ENCODE measurements around the gene EFEMP2.
"Not testable (repeated sequence)": the region's sequence is repeated elsewhere in the genome, so short reads cannot be mapped to it uniquely, and the experiment has no call there.

The EFEMP2 gene

DNA sequence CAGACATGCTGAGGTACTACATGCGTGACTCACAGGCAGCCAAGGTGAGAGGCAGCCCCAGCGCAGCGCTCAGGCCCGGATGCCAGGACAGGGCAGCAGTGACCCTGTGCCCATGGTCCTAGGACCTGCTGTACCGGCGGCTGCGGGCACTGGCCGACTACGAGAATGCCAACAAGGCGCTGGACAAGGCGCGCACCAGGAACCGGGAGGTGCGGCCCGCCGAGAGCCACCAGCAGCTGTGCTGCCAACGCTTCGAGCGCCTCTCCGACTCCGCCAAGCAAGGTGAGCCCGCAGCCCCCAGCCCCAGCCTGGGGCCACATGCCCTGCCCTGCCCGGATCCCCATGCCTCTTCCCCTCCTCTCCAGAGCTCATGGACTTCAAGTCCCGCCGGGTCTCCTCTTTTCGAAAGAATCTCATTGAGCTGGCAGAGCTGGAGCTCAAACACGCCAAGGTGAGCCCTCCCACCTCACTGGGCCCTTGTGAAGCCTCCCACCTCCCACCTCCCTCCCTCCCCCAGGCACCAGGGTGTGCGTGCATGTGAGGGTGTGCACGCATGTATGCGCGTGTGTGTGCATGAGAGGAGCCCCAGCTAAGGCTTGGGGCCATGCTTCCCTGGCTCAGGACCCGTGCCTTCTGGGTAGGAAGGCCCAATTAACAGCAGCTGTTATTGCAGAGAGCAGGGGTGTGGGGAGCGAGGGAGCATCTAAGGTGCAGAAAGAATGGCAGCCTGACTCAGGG, 19.9 kb downstream of the EFEMP2 start:
- Mint-ChIP-seq H3K9me3 (peaks cover 7% of the 10 kb centered on the region), H3K4me3 (no peak overlapping the region), H3K4me1 (ENCODE audit: low read depth) (peaks cover 34% of the 10 kb centered on the region), H3K27me3 (no peaks in the 10 kb centered on the region), H3K27ac (peak overlapping the region; percentile 88), H3K36me3 (ENCODE audit: low read depth) (peaks cover 61% of the 10 kb centered on the region)
- peak; percentile 32 for DNase-seq

GRCh38 chr11:65851811-65852507, 20.6 kb downstream of the EFEMP2 start:
- DNase-seq, result no peak
- Mint-ChIP-seq H3K4me1 (ENCODE audit: low read depth) (peaks cover 34% of the 10 kb centered on the region), H3K36me3 (ENCODE audit: low read depth) (peaks cover 59% of the 10 kb centered on the region), H3K27me3 (no peaks in the 10 kb centered on the region), H3K9me3 (peaks cover 7% of the 10 kb centered on the region), H3K4me3 (no peak overlapping the region), H3K27ac (peak overlapping the region; percentile 39)

GRCh38 chr11:65851083-65851579, 21.5 kb downstream of the EFEMP2 start:
- Mint-ChIP-seq H3K27ac (peak overlapping the region; percentile 39), H3K36me3 (ENCODE audit: low read depth) (peaks cover 51% of the 10 kb centered on the region)
- DNase-seq, result no peak

GRCh38 chr11:65850217-65851082, 22.1 kb downstream of the EFEMP2 start:
- Mint-ChIP-seq H3K27ac (peak overlapping the region; percentile 22), H3K9me3 (peaks cover 7% of the 10 kb centered on the region), H3K36me3 (ENCODE audit: low read depth) (peaks cover 44% of the 10 kb centered on the region), H3K4me3 (no peak overlapping the region), H3K27me3 (no peaks in the 10 kb centered on the region), H3K4me1 (ENCODE audit: low read depth) (peaks cover 20% of the 10 kb centered on the region)
- DNase-seq, result no peak

More at GRCh38 chr11:65851083-65851579, 21.5 kb downstream of the EFEMP2 start:
- H3K4me1 Mint-ChIP-seq (ENCODE audit: low read depth), result peaks cover 27% of the 10 kb centered on the region
- peaks cover 7% of the 10 kb centered on the region for H3K9me3 Mint-ChIP-seq
- no peaks in the 10 kb centered on the region for H3K27me3 Mint-ChIP-seq
- no peak overlapping the region for H3K4me3 Mint-ChIP-seq

DNA sequence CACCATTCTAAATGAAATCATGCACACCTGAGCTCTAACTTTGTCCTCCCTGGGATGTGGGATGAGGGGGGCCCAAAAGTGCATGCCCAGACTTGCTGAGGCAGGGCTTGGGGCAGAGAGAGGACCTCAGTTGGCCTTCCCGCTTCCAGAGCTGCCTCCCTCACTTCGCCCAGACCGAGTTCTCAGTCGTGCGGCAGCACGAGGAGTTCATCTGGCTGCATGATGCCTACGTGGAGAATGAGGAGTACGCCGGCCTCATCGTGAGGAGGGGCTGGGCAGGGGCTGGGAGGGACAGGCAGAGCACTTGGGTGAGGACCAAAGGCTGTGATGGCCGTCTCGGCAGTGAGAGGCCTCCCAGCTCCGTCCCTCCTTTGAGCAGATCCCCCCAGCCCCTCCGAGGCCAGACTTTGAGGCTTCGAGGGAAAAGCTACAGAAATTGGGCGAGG, 22.8 kb downstream of the EFEMP2 start:
- Mint-ChIP-seq H3K27ac (peak overlapping the region; percentile 22), H3K9me3 (peaks cover 7% of the 10 kb centered on the region), H3K27me3 (no peaks in the 10 kb centered on the region), H3K4me1 (ENCODE audit: low read depth) (peaks cover 15% of the 10 kb centered on the region), H3K4me3 (no peak overlapping the region), H3K36me3 (ENCODE audit: low read depth) (peaks cover 37% of the 10 kb centered on the region)
- no peak for DNase-seq

DNA sequence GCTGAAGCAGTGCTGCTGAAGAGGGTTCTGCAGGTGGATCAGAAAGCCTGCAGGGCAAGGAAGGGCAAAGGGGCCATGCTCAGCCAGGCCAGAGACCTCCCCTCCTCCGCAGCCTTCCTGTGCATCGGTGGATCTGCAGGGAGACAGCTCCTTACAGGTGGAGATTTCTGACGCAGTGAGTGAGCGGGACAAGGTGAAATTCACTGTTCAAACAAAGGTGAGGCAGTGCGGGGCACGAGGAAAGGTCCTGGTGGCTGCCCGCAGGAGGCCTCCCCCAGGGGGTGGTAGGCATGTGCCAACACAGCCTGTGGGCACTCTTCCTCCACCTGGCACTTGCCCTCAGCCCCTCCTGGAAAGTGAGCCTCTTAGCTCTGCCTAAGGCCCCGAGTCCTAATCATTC, 23.2 kb downstream of the EFEMP2 start:
- Mint-ChIP-seq H3K27ac (peak overlapping the region; percentile 50), H3K36me3 (ENCODE audit: low read depth) (peaks cover 33% of the 10 kb centered on the region), H3K4me1 (ENCODE audit: low read depth) (peaks cover 11% of the 10 kb centered on the region), H3K4me3 (no peak overlapping the region), H3K27me3 (no peaks in the 10 kb centered on the region), H3K9me3 (peaks cover 7% of the 10 kb centered on the region)
- DNase-seq, result no peak

GRCh38 chr11:65848693-65849092, 23.9 kb downstream of the EFEMP2 start:
- peaks cover 26% of the 10 kb centered on the region for H3K36me3 Mint-ChIP-seq (ENCODE audit: low read depth)
- H3K4me3 Mint-ChIP-seq; H3K4me1 Mint-ChIP-seq (ENCODE audit: low read depth); H3K9me3 Mint-ChIP-seq; H3K27me3 Mint-ChIP-seq; DNase-seq; H3K27ac Mint-ChIP-seq: not testable (repeated sequence)

GRCh38 chr11:65847746-65848145, 24.9 kb downstream of the EFEMP2 start:
- Mint-ChIP-seq H3K9me3 (peaks cover 7% of the 10 kb centered on the region), H3K4me3 (no peak overlapping the region), H3K36me3 (ENCODE audit: low read depth) (peaks cover 17% of the 10 kb centered on the region), H3K27me3 (no peaks in the 10 kb centered on the region), H3K27ac (no peak overlapping the region), H3K4me1 (ENCODE audit: low read depth) (peaks cover 2% of the 10 kb centered on the region)
- DNase-seq, result no peak

DNA sequence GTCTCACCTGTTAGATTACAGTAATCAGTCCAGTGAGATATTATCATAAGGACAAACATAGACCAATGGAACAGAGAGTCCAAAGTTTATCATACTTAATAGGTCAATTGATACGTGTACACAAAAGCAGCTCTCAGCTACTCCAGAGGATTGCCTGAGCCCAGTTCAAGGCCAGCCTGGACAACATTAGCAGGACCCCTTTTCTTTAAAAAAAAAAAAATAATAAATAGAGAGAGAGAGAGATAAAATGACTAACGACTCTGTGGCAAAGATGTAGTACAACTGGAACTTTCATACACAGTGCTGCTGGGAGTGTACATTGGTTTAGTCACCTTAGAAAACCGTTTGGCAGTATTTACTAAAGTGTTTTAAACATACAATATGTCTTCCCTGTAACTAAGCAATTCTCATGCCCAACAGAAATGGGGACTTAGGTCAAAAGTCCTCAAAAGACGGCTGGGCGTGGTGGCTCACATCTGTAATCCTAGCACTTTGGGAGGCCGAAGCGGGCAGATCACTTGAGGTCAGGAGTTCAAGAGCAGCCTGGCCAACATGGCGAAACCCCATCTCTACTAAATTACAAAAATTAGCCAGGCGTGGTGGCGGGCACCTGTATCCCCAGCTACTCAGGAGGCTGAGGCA, 28.2 kb downstream of the EFEMP2 start:
- Mint-ChIP-seq H3K9me3 (no peaks in the 10 kb centered on the region), H3K4me1 (ENCODE audit: low read depth) (no peaks in the 10 kb centered on the region), H3K27me3 (no peaks in the 10 kb centered on the region), H3K4me3 (no peak overlapping the region), H3K36me3 (ENCODE audit: low read depth) (no peaks in the 10 kb centered on the region), H3K27ac (no peak overlapping the region)
- no peak for DNase-seq

GRCh38 chr11:65843811-65844210, 28.8 kb downstream of the EFEMP2 start:
- Mint-ChIP-seq H3K36me3 (ENCODE audit: low read depth) (no peaks in the 10 kb centered on the region), H3K27me3 (no peaks in the 10 kb centered on the region), H3K4me3 (no peak overlapping the region), H3K9me3 (no peaks in the 10 kb centered on the region), H3K4me1 (ENCODE audit: low read depth) (no peaks in the 10 kb centered on the region), H3K27ac (no peak overlapping the region)
- DNase-seq, result no peak

DNA sequence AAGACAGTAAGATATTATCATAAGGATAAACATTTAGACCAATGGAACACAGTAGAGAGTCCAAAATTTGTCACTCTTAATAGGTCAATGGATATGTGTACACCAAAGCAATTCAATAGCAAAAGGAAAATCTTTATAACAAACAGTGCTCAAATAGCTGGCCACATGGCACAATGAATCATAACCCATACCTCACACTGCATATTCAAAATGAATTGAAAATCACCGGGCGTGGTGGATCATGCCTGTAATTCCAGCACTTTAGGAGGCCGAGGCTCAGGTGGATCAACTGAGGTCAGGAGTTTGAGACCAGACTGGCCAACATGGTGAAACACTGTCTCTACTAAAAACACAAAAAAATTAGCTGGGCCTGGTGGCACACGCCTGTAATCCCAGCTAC, 30.5 kb downstream of the EFEMP2 start:
- Mint-ChIP-seq H3K9me3 (no peaks in the 10 kb centered on the region), H3K36me3 (ENCODE audit: low read depth) (no peaks in the 10 kb centered on the region)

GRCh38 chr11:65834202-65834601, 38.4 kb downstream of the EFEMP2 start:
- Mint-ChIP-seq H3K36me3 (ENCODE audit: low read depth) (no peaks in the 10 kb centered on the region), H3K27me3 (no peaks in the 10 kb centered on the region), H3K27ac (no peak overlapping the region), H3K4me3 (no peak overlapping the region), H3K9me3 (no peaks in the 10 kb centered on the region), H3K4me1 (ENCODE audit: low read depth) (peaks cover 23% of the 10 kb centered on the region)
- DNase-seq, result no peak

More for the DNA sequence above, 30.5 kb downstream of the EFEMP2 start:
- no peaks in the 10 kb centered on the region for H3K4me1 Mint-ChIP-seq (ENCODE audit: low read depth)
- no peak overlapping the region for H3K27ac Mint-ChIP-seq
- no peak for DNase-seq
- no peak overlapping the region for H3K4me3 Mint-ChIP-seq
- no peaks in the 10 kb centered on the region for H3K27me3 Mint-ChIP-seq

- peak; percentile 97 for DNase-seq
- H3K36me3 Mint-ChIP-seq (ENCODE audit: low read depth), result no peaks in the 10 kb centered on the region
- peaks cover 25% of the 10 kb centered on the region for H3K4me1 Mint-ChIP-seq (ENCODE audit: low read depth)
- H3K27me3 Mint-ChIP-seq, result no peaks in the 10 kb centered on the region
- no peak within 1 kb of the TSS for H3K4me3 Mint-ChIP-seq
- H3K9me3 Mint-ChIP-seq, result no peaks in the 10 kb centered on the region
- no peak within 1 kb of the TSS for H3K27ac Mint-ChIP-seq
These were observed 39.1 kb downstream of the EFEMP2 start, which contains the start of gene SNX32 for GRCh38 chr11:65833297-65834030. Gene SNX32 (plus strand): TSS chr11:65833963. CDS start chr11:65834066, 103 bp downstream.
